ENCODE measurements around the gene DTX1.

DNA sequence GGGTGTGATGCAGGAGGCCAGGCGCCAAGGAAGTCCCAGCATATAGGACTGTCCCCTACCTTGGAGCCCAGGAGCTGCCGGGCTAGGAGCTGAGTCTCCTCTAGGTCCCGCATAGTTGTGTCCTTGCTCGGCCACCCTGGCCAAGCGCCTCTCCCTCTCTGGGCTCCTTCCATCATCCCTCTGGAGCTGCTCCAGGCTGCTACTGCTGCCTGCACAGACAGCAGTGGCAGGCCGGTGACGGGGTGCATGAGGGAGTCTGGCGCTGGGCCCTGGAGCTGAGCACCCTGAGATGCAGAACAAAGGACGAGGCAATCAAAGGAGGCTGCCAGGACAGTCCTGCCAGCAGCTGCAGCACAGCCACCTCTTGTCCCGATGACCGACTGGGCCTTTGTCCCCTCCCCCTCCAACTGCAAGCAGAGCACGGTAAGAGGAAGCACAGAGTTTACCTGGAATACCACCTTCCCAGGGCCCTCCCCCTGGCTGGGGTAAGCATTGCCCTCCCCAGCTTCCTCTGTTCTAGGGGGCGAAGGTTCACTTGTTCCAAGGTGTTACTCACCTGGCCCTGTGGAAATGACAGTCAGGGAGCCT, 10.4 kb downstream of the DTX1 start:
- no peak for TF ChIP-seq POLR2A (IDR thresholded peaks at IDR 0.05)
- TF ChIP-seq, protein P1, sequence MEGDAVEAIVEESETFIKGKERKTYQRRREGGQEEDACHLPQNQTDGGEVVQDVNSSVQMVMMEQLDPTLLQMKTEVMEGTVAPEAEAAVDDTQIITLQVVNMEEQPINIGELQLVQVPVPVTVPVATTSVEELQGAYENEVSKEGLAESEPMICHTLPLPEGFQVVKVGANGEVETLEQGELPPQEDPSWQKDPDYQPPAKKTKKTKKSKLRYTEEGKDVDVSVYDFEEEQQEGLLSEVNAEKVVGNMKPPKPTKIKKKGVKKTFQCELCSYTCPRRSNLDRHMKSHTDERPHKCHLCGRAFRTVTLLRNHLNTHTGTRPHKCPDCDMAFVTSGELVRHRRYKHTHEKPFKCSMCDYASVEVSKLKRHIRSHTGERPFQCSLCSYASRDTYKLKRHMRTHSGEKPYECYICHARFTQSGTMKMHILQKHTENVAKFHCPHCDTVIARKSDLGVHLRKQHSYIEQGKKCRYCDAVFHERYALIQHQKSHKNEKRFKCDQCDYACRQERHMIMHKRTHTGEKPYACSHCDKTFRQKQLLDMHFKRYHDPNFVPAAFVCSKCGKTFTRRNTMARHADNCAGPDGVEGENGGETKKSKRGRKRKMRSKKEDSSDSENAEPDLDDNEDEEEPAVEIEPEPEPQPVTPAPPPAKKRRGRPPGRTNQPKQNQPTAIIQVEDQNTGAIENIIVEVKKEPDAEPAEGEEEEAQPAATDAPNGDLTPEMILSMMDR (IDR thresholded peaks at IDR 0.05), result no peak
